Stimulated activated CD4-positive, alpha-beta T cell treated with anti-CD3 and anti-CD28 coated beads, Interleukin-2, amount 100 ng/mL, for 48 hours (primary cell): Measurements from ENCODE around the gene FRAT1.
"Not testable (repeated sequence)": the region's sequence is repeated elsewhere in the genome, so short reads cannot be mapped to it uniquely, and the experiment has no call there.

ENCODE experiments used
- DNase-seq, 2 donors: peaks; one replicate each; pipeline ENCODE4 v3.0.0-alpha.2; 2020

Gene FRAT1, protein sequence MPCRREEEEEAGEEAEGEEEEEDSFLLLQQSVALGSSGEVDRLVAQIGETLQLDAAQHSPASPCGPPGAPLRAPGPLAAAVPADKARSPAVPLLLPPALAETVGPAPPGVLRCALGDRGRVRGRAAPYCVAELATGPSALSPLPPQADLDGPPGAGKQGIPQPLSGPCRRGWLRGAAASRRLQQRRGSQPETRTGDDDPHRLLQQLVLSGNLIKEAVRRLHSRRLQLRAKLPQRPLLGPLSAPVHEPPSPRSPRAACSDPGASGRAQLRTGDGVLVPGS

GRCh38 chr10:97318772-97319651 is at the start of gene FRAT1:
TSS of gene FRAT1 (plus strand) at chr10:97319271. CDS start at chr10:97319454, 183 bp downstream.
- peak; percentile 86 for DNase-seq

DNA sequence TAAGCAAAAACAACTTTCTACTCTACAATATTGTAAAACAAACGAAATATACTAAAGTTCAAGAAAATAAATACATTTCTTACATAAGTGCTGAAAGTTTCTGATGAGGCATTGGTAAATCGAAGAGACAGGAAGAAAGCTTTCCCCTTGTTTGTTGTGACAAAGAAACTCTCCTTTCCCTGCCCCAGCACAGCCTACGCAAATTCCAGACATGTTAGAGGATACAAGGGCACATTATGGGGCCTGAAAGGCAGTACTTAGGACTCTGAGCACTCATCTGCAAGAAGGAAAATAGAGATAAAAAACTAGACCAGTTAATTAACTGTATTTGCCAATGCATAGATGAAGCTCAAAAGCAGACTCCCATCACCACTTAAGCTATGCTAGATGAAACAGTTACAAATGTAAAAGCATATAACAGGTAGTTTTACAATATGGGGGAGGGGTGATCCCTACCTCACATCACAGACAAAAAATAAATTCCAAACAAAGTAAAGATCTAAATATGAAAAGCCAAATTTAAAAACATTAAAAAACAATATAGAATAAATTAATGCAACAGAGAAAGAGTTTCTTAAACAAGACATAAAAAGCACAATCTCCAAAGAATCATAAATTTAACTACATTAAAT is 48.4 kb upstream of the FRAT1 start:
- no peak for DNase-seq

GRCh38 chr10:97273700-97274099 is 45.4 kb upstream of the FRAT1 start:
- DNase-seq = no peak

DNA sequence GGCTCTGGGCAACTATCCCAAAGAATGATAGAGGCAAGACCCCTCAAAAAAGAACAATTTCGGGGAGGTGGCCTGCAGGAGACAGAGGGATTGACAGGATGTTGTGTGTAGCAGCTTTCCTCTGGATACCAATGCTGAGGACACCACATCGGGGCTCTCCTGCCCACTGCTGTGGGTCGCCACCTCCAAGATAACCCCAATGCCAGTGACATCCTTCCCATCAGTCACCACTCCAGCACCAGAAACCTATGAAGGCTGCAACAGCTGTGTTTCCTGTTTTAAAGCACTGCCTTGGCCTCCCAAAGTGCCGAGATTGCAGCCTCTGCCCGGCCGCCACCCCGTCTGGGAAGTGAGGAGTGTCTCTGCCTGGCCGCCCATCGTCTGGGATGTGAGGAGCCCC is 44.2 kb upstream of the FRAT1 start:
- no peak for DNase-seq

DNA sequence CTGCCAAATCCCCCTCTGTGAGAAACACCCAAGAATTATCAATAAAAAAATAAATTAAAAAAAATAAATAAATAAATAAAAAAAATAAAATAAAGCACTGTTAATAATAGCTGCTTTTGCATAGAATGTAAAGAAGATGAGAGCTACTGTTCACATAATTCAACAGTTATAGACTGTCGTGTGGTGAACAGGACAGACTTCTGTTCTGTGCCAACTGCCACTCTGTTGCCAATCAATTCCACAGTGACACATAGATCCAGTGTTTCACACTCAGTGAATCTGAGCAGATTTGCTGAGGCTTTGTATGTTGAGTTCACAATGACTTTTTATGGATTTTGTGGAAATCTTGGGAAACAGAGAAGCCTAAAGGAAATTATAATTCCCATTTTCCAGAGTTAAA is 41.5 kb upstream of the FRAT1 start:
- DNase-seq = no peak

DNA sequence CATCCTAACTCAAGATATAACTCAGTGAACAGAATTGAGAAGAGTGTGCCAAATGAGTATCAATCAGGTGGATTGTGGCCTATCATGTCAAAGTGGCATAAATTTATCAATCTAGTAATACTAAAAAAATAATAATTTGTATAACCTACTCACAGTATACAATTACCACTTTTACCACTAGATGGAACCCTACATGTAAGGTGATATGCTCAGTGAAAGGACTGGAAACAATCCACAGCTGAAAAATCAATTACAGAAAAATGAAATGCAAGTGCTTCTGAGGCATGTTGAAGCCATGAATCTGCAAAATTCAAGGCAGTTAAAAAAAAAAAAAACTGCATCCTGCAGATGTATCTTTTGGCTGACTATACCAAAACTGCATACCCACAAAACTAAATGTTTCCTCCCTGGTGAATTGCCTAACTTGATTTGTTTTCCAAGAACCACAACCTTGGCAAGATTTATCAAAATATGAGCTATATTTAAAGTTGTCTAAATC is 40.5 kb upstream of the FRAT1 start:
- DNase-seq = no peak

GRCh38 chr10:97279121-97279815 is 39.8 kb upstream of the FRAT1 start:
- DNase-seq = no peak

- DNase-seq = no peak
These were observed 38.3 kb upstream of the FRAT1 start for GRCh38 chr10:97280783-97281182.

GRCh38 chr10:97290076-97290475 is 29.0 kb upstream of the FRAT1 start:
- DNase-seq = not testable (repeated sequence)

- DNase-seq = not testable (repeated sequence)
These were observed 28.3 kb upstream of the FRAT1 start for GRCh38 chr10:97290576-97291356.

DNA sequence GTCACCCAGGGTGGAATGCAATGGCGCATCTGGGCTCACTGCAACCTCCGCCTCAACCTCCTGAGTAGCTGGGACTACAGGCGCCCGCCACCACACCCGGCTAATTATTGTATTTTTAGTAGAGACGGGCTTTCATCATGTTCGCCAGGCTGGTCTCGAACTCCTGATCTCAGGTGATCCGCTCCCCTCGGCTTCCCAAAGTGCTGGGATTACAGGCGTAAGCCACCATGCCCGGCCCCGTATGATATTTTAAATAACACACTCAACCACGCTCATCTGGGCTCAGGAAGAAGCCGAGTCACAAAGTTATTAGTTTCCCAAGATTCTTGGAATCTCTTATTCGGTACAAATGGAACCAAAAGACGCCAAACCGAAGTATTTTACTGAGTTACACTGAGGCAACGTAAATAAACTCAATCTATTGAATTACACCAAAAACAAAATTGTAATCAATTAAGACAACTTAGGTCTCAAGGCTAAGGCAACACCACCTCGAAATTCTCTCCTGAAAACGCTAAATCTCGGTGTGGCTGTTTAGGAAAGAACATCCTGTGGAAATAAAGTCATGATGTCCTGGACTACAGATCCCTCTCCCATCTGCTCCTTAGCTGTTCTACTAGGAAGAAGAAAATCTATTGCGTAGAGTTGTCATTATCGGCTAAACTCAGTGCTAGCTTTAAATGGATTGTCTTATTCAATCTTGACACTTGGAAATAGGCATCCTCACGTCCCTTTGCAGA is 27.5 kb upstream of the FRAT1 start:
- no peak for DNase-seq

- DNase-seq = peak; percentile 83 to 87
These were observed 26.8 kb upstream of the FRAT1 start, which contains the start of gene ARHGAP19 for GRCh38 chr10:97292097-97292861. TSS of gene ARHGAP19 (minus strand) at chr10:97292637. CDS start at chr10:97292627, 10 bp downstream.

GRCh38 chr10:97292862-97293198 is 26.2 kb upstream of the FRAT1 start:
- no peak for DNase-seq

GRCh38 chr10:97297556-97298222 is 21.4 kb upstream of the FRAT1 start:
- DNase-seq = no peak

DNA sequence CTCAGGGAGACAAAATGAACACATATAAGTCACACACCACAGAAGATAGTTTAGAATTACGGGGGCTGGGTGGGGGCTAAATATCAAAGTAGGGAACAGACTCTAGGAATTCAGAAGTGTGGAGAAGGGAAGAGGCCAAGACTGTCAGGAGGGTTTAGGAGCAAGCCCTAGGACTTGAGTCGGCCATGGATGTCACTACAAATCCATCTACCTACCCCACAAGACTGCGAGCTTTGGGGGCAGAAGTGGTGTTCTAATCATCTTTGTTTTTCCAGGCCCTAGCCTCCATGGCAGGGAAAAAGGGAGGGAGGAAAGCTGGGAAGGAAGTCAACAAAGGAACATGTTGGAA is 20.9 kb upstream of the FRAT1 start:
- DNase-seq = no peak

DNA sequence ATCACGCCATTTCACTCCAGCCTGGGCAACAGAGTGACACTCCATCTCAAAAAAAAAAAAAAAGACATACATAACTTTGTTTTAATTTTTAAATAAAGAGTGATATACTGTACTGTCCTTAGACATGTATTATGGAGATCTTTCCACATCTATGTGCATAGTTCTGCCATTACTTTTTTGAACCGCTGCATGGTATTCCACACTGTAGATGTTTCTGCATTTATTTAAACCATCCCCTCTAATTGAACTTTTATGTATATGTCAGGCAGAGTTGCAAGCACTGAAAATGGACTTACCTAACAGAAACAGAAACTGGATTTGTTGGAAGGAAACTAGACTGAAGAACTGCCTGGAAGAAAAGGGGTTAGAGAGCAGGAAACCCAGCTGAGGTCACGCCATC is 18.1 kb upstream of the FRAT1 start:
- no peak for DNase-seq

DNA sequence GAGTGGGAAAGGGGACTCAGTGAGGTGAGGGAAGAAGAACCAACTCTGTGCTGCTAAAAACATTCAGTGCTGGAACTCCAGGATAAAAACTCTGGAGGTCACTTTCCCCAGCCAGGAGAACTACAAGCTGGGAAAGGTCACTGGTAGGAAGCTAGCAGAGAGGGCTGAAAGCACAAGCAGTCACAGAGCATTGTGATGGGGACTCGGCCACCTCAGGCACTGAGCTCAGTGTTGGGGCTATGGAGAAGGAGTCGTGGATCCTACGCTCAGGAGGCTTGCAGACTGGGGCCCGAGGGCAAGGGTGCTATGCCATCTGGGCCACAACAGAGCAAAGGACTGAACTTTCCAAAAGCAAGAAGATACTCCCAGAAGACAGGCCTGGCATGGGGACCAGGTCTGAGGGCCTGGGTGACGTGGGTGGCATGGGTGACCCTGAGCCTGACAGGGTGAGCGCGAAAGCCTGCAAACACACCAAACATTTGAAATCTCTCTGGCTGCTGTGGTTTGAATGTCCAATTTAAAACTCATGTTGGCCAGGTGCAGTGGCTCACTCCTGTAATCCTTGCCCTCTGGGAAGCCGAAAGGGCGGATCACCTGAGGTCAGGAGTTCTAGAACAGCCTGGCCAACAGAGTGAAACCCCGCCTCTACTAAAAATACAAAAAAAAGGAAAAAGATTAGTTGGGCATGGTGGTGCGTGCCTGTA is 16.8 kb upstream of the FRAT1 start:
- no peak for DNase-seq

DNA sequence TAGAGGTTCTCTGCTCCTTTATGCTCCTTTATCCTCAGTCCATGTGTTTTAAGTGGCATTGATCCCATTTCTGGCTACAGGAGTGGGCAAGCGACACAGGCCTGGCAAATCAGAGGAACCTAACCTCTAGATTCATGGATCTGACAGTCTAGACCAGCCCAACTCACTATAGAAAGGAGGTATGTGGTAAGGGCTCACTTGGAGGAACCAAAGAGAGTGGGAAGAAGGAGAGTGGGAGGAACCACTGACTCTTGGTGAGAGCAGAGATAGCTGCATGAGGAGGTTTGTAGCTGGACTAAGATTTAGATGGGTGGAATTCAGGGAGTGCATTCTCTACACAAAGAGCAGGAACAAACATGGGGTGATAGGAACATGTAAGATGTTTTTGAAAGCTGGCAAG is 11.6 kb upstream of the FRAT1 start:
- DNase-seq = no peak
